Ovary (tissue), 3 donors: ENCODE results near the gene NUP35.

Experiments
- CTCF ChIP-seq, 3 donors: fragments of 450-650 bp in 2 of 3; fragments of 200-600 bp in 1 of 3; IDR thresholded peaks; one replicate each; pipeline versions ENCODE4 v1.5.1 to v1.8.0; 2016 to 2022; ENCODE audit warnings: antibody characterized with exemption in 3 of 3, mild to moderate bottlenecking in 1 of 3
- EP300 ChIP-seq: sonication (generic); formaldehyde crosslinking; IDR thresholded peaks from one replicate; pipeline ENCODE4 v1.6.1; 2017; ENCODE audit warnings: antibody characterized with exemption
- POLR2A ChIP-seq: fragments of 450-650 bp; IDR thresholded peaks from one replicate; pipeline ENCODE4 v1.6.1; 2017; ENCODE audit warnings: antibody characterized with exemption, mild to moderate bottlenecking, moderate library complexity
- donor health status: DM: no; HTN: no; CAD: no.

- TF ChIP-seq EP300 (no peak), CTCF (IDR thresholded peaks at IDR 0.05) (no peak), POLR2A (no peak)
These were observed 11.7 kb upstream of the NUP35 start for GRCh38 chr2:183112577-183112976.
